H1 (cell line): ENCODE measurements around the gene GOLGA8S. TPM values are rescaled to one million over a fixed set of nuclear protein-coding genes. Genes with fewer than 3 reads are reported as not detected.
"Not testable (repeated sequence)": the region's sequence is repeated elsewhere in the genome, so short reads cannot be mapped to it uniquely, and the experiment has no call there.

Experiments
- CTCF ChIA-PET: fragments of 300-600 bp; sonication (Branson Sonifier 250); formaldehyde crosslinking; loops from one replicate; lab custom pipeline; 2021; ENCODE audit not compliant: partially characterized antibody; lab: Charles Lee
- POLR2A ChIA-PET: fragments of 300-600 bp; sonication (Branson Sonifier 250); formaldehyde crosslinking; loops from one replicate; lab custom pipeline; 2021; ENCODE audit warnings: inconsistent platforms; ENCODE audit not compliant: partially characterized antibody; lab: Charles Lee
- DNase-seq, 2 experiments: peaks; one replicate each; pipeline versions ENCODE4 v3.0.0 to v3.0.0-alpha.2; 2010 to 2022; ENCODE audit warnings: low spot score in 2 of 2, low read depth in 1 of 2, mixed read lengths in 1 of 2
- FAIRE-seq: peaks from 2 replicates; lab custom pipeline; 2011; peaks lifted over from hg19 to GRCh38; lab: Jason Lieb, UNC
- H2AFZ ChIP-seq: 2 replicates; pipeline ENCODE4 v1.8.1; 2012; ENCODE audit warnings: low read length, inconsistent platforms
- H2AK5ac ChIP-seq: 2 replicates; pipeline ENCODE4 v1.6.1; 2013; ENCODE audit warnings: low read depth, low read length
- H2BK120ac ChIP-seq: replicated peaks from 2 replicates; pipeline ENCODE3; 2013; ENCODE audit warnings: low read depth, low read length, inconsistent platforms
- H2BK12ac ChIP-seq: 2 replicates; pipeline ENCODE4 v1.6.1; 2013; ENCODE audit warnings: low read depth, low read length
- H2BK15ac ChIP-seq: 2 replicates; pipeline ENCODE4 v1.6.1; 2013; ENCODE audit warnings: low read length
- H2BK20ac ChIP-seq: 2 replicates; pipeline ENCODE4 v1.6.1; 2013; ENCODE audit warnings: low read length
- H2BK5ac ChIP-seq: 2 replicates; pipeline ENCODE4 v1.6.1; 2013; ENCODE audit warnings: low read depth, low read length
- H3K14ac ChIP-seq: 2 replicates; pipeline ENCODE4 v1.6.1; 2013; ENCODE audit warnings: inconsistent platforms; ENCODE audit not compliant: insufficient read length
- H3K18ac ChIP-seq: 2 replicates; pipeline ENCODE4 v1.6.1; 2013; ENCODE audit warnings: low read length; ENCODE audit errors: extremely low read depth
- H3K23ac ChIP-seq: 2 replicates; pipeline ENCODE4 v1.6.1; 2013; ENCODE audit warnings: inconsistent platforms; ENCODE audit not compliant: insufficient read length
- H3K23me2 ChIP-seq: 2 replicates; pipeline ENCODE4 v1.6.1; 2013; ENCODE audit warnings: low read depth, low read length
- H3K27ac ChIP-seq: 2 replicates; pipeline ENCODE4 v1.6.1; 2011; ENCODE audit warnings: low read depth, low read length, inconsistent platforms
- H3K27me3 ChIP-seq, 4 experiments: replicated peaks in 1 of 4; 1 replicate in 1 of 4; 2 replicates in 3 of 4; pipeline versions ENCODE4 v1.6.1 to v1.8.1; 2011 to 2013; ENCODE audit warnings: low read length in 3 of 4, mild to moderate bottlenecking in 3 of 4, inconsistent platforms in 2 of 4, mixed read lengths in 2 of 4, moderate library complexity in 1 of 4; ENCODE audit not compliant: control insufficient read depth in 3 of 4, insufficient read depth in 3 of 4; ENCODE audit errors: extremely low read depth in 1 of 4
- H3K36me3 ChIP-seq, 4 experiments: 2 replicates each; pipeline versions ENCODE4 v1.6.1 to v1.8.1; 2011 to 2013; ENCODE audit warnings: mild to moderate bottlenecking in 4 of 4, low read length in 3 of 4, moderate library complexity in 2 of 4, control low read depth in 1 of 4, inconsistent platforms in 1 of 4; ENCODE audit not compliant: insufficient read depth in 4 of 4, control insufficient read depth in 2 of 4
- H3K4ac ChIP-seq: replicated peaks from 2 replicates; pipeline ENCODE3; 2013; ENCODE audit warnings: low read length, low read depth, mixed read lengths, inconsistent platforms; ENCODE audit not compliant: insufficient read length
- H3K4me1 ChIP-seq, 4 experiments: replicated peaks in 1 of 4; 1 replicate in 1 of 4; 2 replicates in 3 of 4; pipeline versions ENCODE4 v1.6.1 to v1.8.1; 2011 to 2013; ENCODE audit warnings: low read length in 3 of 4, inconsistent platforms in 2 of 4, mixed read lengths in 1 of 4; ENCODE audit not compliant: insufficient read depth in 4 of 4, control insufficient read depth in 3 of 4
- H3K4me2 ChIP-seq, 2 experiments: 2 replicates each; pipeline versions ENCODE4 v1.6.1 to v1.8.1; 2011 to 2013; ENCODE audit warnings: low read depth in 2 of 2, low read length in 2 of 2, control low read depth in 1 of 2, inconsistent platforms in 1 of 2, mild to moderate bottlenecking in 1 of 2; ENCODE audit not compliant: insufficient read depth in 1 of 2
- H3K4me3 ChIP-seq, 4 experiments: fragments of 200-600, 300-600 bp in 1 of 4; sonication (generic), shearing (Covaris generic), sonication (Bioruptor Twin) in 1 of 4; 2 replicates each; pipeline versions ENCODE4 v1.5.1 to v1.8.1; 2011 to 2016; ENCODE audit warnings: low read length in 4 of 4, low read depth in 3 of 4, control low read depth in 2 of 4, inconsistent platforms in 2 of 4, mild to moderate bottlenecking in 2 of 4, mixed read lengths in 1 of 4, moderate library complexity in 1 of 4; ENCODE audit not compliant: insufficient read depth in 2 of 4; ENCODE audit errors: extremely low read depth in 1 of 4
- H3K56ac ChIP-seq: replicated peaks from 2 replicates; pipeline ENCODE3; 2013; ENCODE audit warnings: low read depth, mild to moderate bottlenecking, mixed read lengths, low read length, inconsistent platforms; ENCODE audit not compliant: insufficient read length
- H3K79me1 ChIP-seq: 2 replicates; pipeline ENCODE4 v1.6.1; 2013; ENCODE audit warnings: low read depth, low read length, control low read depth
- H3K79me2 ChIP-seq, 2 experiments: 2 replicates each; pipeline versions ENCODE4 v1.6.1 to v1.8.1; 2012 to 2013; ENCODE audit warnings: low read length in 2 of 2, mild to moderate bottlenecking in 2 of 2, inconsistent platforms in 1 of 2; ENCODE audit not compliant: insufficient read depth in 2 of 2, control insufficient read depth in 1 of 2
- H3K9ac ChIP-seq, 4 experiments: replicated peaks in 1 of 4; 1 replicate in 1 of 4; 2 replicates in 3 of 4; pipeline versions ENCODE4 v1.6.1 to v1.8.1; 2011 to 2013; ENCODE audit warnings: low read depth in 3 of 4, low read length in 3 of 4, control low read depth in 2 of 4, mild to moderate bottlenecking in 2 of 4, moderate library complexity in 2 of 4, inconsistent platforms in 1 of 4; ENCODE audit errors: extremely low read depth in 1 of 4
- H3K9me3 ChIP-seq, 2 experiments: 2 replicates each; pipeline versions ENCODE4 v1.6.1 to v1.8.1; 2012 to 2013; ENCODE audit warnings: mild to moderate bottlenecking in 2 of 2, moderate library complexity in 2 of 2, control low read depth in 1 of 2, inconsistent platforms in 1 of 2, low read depth in 1 of 2, low read length in 1 of 2, mixed read lengths in 1 of 2; ENCODE audit not compliant: insufficient read depth in 2 of 2
- H4K20me1 ChIP-seq, 2 experiments: replicated peaks in 1 of 2; 2 replicates each; pipeline versions ENCODE3 to v1.8.1; 2011 to 2013; ENCODE audit warnings: inconsistent platforms in 2 of 2, low read length in 2 of 2, mild to moderate bottlenecking in 1 of 2; ENCODE audit not compliant: insufficient read depth in 2 of 2, control insufficient read depth in 1 of 2
- H4K5ac ChIP-seq: 2 replicates; pipeline ENCODE4 v1.6.1; 2013; ENCODE audit warnings: low read length, low read depth, mixed read lengths, inconsistent platforms; ENCODE audit not compliant: insufficient read length
- H4K8ac ChIP-seq: 2 replicates; pipeline ENCODE4 v1.8.0; 2013; ENCODE audit warnings: mild to moderate bottlenecking, moderate library complexity, low read length, inconsistent platforms; ENCODE audit not compliant: insufficient read depth; ENCODE audit errors: extremely low read depth
- H4K91ac ChIP-seq: replicated peaks from 2 replicates; pipeline ENCODE3; 2013; ENCODE audit warnings: low read length, mixed read lengths, inconsistent platforms; ENCODE audit not compliant: insufficient read length
- WGBS, 2 experiments: shearing (Covaris generic) in 1 of 2; methylation state at CpG; one replicate each; pipeline versions ENCODE4 v1.1.6 to v1.1.7; 2013 to 2015; ENCODE audit warnings: low lambda C conversion rate in 2 of 2, mixed read lengths in 2 of 2, inconsistent platforms in 1 of 2, low coverage in 1 of 2, missing lambda C conversion rate in 1 of 2; ENCODE audit not compliant: insufficient replicate concordance in 2 of 2, insufficient coverage in 1 of 2, insufficient read length in 1 of 2; ENCODE audit errors: extremely low coverage in 1 of 2, missing lambda C conversion rate in 1 of 2; 5-methylcytosine and 5-hydroxymethylcytosine counted together
- polyA plus RNA-seq, 7 experiments: library from polyadenylated mRNA; depleted of rRNA in 3 of 7; stranded (reverse) in 5 of 7; unstranded in 2 of 7; fragments of >200 nt in 5 of 7; fragments of 200-250 nt in 2 of 7; gene quantifications; 1 replicate in 5 of 7; 2 replicates in 1 of 7; 4 replicates in 1 of 7; pipeline versions ENCODE4 v1.2.1 to v1.2.3, GENCODE V29; 2011 to 2013; ENCODE audit warnings: missing spikeins in 2 of 7, mixed read lengths in 2 of 7
- total RNA-seq: library from RNA; stranded (reverse); fragmentation: NEBNext Ultra II Directional; extraction: Animal tissue kit (Norgen Biotek cat#: 25700); gene quantifications from 2 replicates; pipeline ENCODE4 v1.2.1, GENCODE V29; 2021

Gene GOLGA8S
- total and polyA plus RNA-seq, 2 of the 8 experiments (the other 6 are each of a cell fraction or from before 2014, with no cell fraction given) = 0.05 to 0.17 TPM

DNA sequence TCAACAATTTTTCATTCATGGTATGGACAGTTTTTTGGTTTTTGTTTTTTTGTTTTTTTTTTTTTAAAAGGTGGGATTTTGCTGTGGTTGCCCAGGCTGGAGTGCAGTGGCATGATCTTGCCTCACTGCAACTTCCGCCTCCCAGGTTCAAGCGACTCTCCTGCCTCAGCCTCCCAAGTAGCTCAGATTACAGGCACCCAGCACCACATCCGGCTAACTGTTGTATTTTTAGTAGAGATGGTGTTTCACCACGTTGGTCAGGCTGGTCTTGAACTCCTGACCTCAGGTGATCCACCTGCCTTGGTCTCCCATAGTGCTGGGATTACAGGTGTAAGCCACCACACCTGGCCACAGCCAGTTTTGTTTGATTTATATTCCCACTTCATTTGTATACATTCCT is 16.6 kb downstream of the GOLGA8S start:
- H3K4me1 ChIP-seq, H3K79me1 ChIP-seq, H4K8ac ChIP-seq, H3K23me2 ChIP-seq, H2BK120ac ChIP-seq, H3K56ac ChIP-seq, DNase-seq, H3K4me2 ChIP-seq, H2AFZ ChIP-seq, H3K14ac ChIP-seq, FAIRE-seq, H3K18ac ChIP-seq, H2BK20ac ChIP-seq, H2BK15ac ChIP-seq, H3K4me3 ChIP-seq, H3K4ac ChIP-seq, H3K79me2 ChIP-seq, H3K36me3 ChIP-seq, CTCF ChIA-PET, H3K27me3 ChIP-seq, H3K9ac ChIP-seq, H2BK5ac ChIP-seq, H4K91ac ChIP-seq, H3K23ac ChIP-seq, H2BK12ac ChIP-seq, H3K27ac ChIP-seq, H2AK5ac ChIP-seq, H4K20me1 ChIP-seq, H4K5ac ChIP-seq, POLR2A ChIA-PET: not testable (repeated sequence)
- WGBS, 2 experiments = 79% methylated on average over 4 of the region's 4 CpGs; no CpG with 5 or more reads in 1 of the 2 experiments
- peaks cover 0 to 21% of the 10 kb centered on the region in 2 experiments; a peak in 1 of 4 replicates for H3K9me3 ChIP-seq

DNA sequence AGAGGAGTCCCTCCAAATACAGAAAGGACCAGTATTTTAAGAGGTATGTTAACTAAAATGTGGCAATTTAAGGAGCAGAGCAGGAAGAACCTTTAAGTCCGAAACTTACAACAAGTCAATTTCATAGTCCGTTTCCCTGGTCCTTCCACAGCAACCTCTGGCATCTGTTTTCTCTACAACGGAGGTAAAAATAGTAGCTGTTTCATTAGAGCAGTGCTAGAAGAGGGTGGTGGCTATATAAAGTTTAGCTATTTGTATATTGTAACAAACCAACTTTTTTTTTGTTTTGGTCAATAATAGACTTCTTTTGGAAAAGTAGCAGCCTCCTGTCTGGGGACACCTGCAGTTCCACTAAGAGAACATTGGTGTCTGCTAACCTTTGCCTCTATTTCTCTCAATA is 17.3 kb downstream of the GOLGA8S start:
- FAIRE-seq, H2BK15ac ChIP-seq, H3K79me1 ChIP-seq, H3K23me2 ChIP-seq, H2BK20ac ChIP-seq, H2BK5ac ChIP-seq, H3K27ac ChIP-seq, H3K9ac ChIP-seq, H4K5ac ChIP-seq, CTCF ChIA-PET, H3K4me3 ChIP-seq, H2AK5ac ChIP-seq, H3K14ac ChIP-seq, H3K23ac ChIP-seq, H3K36me3 ChIP-seq, POLR2A ChIA-PET, H3K4me2 ChIP-seq, H3K4ac ChIP-seq, DNase-seq, H3K4me1 ChIP-seq, H3K56ac ChIP-seq, H3K79me2 ChIP-seq, H2AFZ ChIP-seq, H3K18ac ChIP-seq, H2BK120ac ChIP-seq, H3K27me3 ChIP-seq, H4K8ac ChIP-seq, H4K20me1 ChIP-seq, H2BK12ac ChIP-seq, H4K91ac ChIP-seq: not testable (repeated sequence)
- 84% methylated on average over 3 of the region's 3 CpGs; no CpG with 5 or more reads in 1 of the 2 experiments for WGBS, 2 experiments
- H3K9me3 ChIP-seq = peaks cover 0 to 21% of the 10 kb centered on the region in 2 experiments; a peak in 1 of 4 replicates
